Measurements from ENCODE around the gene GPC5.

The GPC5 gene

GRCh38 chr13:92547266-92547665 lies 1148.8 kb downstream of the GPC5 start:
- no peak for DNase-seq (ENCODE audit: low read depth)
- no peak for TF ChIP-seq CTCF (conservative IDR thresholded peaks at IDR 0.05; ENCODE audit: control insufficient read depth, insufficient read depth, low read depth, low read length)
- no peak overlapping the region for H3K4me3 ChIP-seq (ENCODE audit: control insufficient read depth, low read depth, low read length)

- no peak for DNase-seq (ENCODE audit: low read depth)
- no peak for TF ChIP-seq CTCF (conservative IDR thresholded peaks at IDR 0.05; ENCODE audit: control insufficient read depth, insufficient read depth, low read depth, low read length)
- H3K4me3 ChIP-seq (ENCODE audit: control insufficient read depth, low read depth, low read length), result no peak overlapping the region
Observed at GRCh38 chr13:92549276-92549675, 1150.9 kb downstream of the GPC5 start.

- no peak for TF ChIP-seq CTCF (conservative IDR thresholded peaks at IDR 0.05; ENCODE audit: control insufficient read depth, insufficient read depth, low read depth, low read length)
- DNase-seq (ENCODE audit: low read depth), result no peak
- no peak overlapping the region for H3K4me3 ChIP-seq (ENCODE audit: control insufficient read depth, low read depth, low read length)
Observed at GRCh38 chr13:92553470-92554114, 1155.2 kb downstream of the GPC5 start.

GRCh38 chr13:92560883-92561282 lies 1162.5 kb downstream of the GPC5 start:
- no peak for DNase-seq (ENCODE audit: low read depth)
- TF ChIP-seq CTCF (conservative IDR thresholded peaks at IDR 0.05; ENCODE audit: control insufficient read depth, insufficient read depth, low read depth, low read length), result no peak
- H3K4me3 ChIP-seq (ENCODE audit: control insufficient read depth, low read depth, low read length), result no peak overlapping the region

- DNase-seq (ENCODE audit: low read depth), result no peak
- no peak overlapping the region for H3K4me3 ChIP-seq (ENCODE audit: control insufficient read depth, low read depth, low read length)
- no peak for TF ChIP-seq CTCF (conservative IDR thresholded peaks at IDR 0.05; ENCODE audit: control insufficient read depth, insufficient read depth, low read depth, low read length)
Observed at GRCh38 chr13:92564942-92565341, 1166.5 kb downstream of the GPC5 start.

GRCh38 chr13:92566767-92567166 lies 1168.3 kb downstream of the GPC5 start:
- H3K4me3 ChIP-seq (ENCODE audit: control insufficient read depth, low read depth, low read length), result no peak overlapping the region
- no peak for DNase-seq (ENCODE audit: low read depth)
- no peak for TF ChIP-seq CTCF (conservative IDR thresholded peaks at IDR 0.05; ENCODE audit: control insufficient read depth, insufficient read depth, low read depth, low read length)

GRCh38 chr13:92572190-92572589 lies 1173.8 kb downstream of the GPC5 start:
- no peak overlapping the region for H3K4me3 ChIP-seq (ENCODE audit: control insufficient read depth, low read depth, low read length)
- TF ChIP-seq CTCF (conservative IDR thresholded peaks at IDR 0.05; ENCODE audit: control insufficient read depth, insufficient read depth, low read depth, low read length), result no peak
- DNase-seq (ENCODE audit: low read depth), result no peak
